Suprapubic skin (tissue), 4 donors: Measurements from ENCODE around the gene GPHB5.

Experiments used
- CTCF ChIP-seq, 2 donors: fragments of 200-600 bp in 1 of 2; fragments of 450-650 bp in 1 of 2; sonication (generic) in 1 of 2; IDR thresholded peaks; one replicate each; pipeline ENCODE4 v1.5.1; 2016 to 2019; ENCODE audit warnings: antibody characterized with exemption in 2 of 2, mild to moderate bottlenecking in 1 of 2, moderate library complexity in 1 of 2
- POLR2A ChIP-seq, 2 donors: fragments of 450-650 bp; IDR thresholded peaks; one replicate each; pipeline ENCODE4 v1.6.1; 2017; ENCODE audit warnings: antibody characterized with exemption in 2 of 2, mild to moderate bottlenecking in 2 of 2, moderate library complexity in 2 of 2
- POLR2AphosphoS5 ChIP-seq, 3 donors: sonication (generic); formaldehyde crosslinking; IDR thresholded peaks; one replicate each; pipeline ENCODE4 v1.6.1; 2017; ENCODE audit warnings: antibody characterized with exemption in 3 of 3

GRCh38 chr14:63328787-63329737, 10.3 kb upstream of the GPHB5 start:
- TF ChIP-seq POLR2AphosphoS5 (IDR thresholded peaks at IDR 0.05) = no peak
- TF ChIP-seq CTCF (IDR thresholded peaks at IDR 0.05) = no peak
- TF ChIP-seq POLR2A (IDR thresholded peaks at IDR 0.05) = no peak
